GDM1 (cell line): ENCODE results near the gene LYPD8.
A peak's percentile ranks its signal among the peaks of the same experiment; 100 is the strongest.
"Not testable (repeated sequence)": the region's sequence is repeated elsewhere in the genome, so short reads cannot be mapped to it uniquely, and the experiment has no call there.

Experiments used
- DNase-seq: peaks from one replicate; lab custom pipeline; 2025; lab: John Stamatoyannopoulos, UW

LYPD8 gene, protein sequence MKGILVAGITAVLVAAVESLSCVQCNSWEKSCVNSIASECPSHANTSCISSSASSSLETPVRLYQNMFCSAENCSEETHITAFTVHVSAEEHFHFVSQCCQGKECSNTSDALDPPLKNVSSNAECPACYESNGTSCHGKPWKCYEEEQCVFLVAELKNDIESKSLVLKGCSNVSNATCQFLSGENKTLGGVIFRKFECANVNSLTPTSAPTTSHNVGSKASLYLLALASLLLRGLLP

DNA sequence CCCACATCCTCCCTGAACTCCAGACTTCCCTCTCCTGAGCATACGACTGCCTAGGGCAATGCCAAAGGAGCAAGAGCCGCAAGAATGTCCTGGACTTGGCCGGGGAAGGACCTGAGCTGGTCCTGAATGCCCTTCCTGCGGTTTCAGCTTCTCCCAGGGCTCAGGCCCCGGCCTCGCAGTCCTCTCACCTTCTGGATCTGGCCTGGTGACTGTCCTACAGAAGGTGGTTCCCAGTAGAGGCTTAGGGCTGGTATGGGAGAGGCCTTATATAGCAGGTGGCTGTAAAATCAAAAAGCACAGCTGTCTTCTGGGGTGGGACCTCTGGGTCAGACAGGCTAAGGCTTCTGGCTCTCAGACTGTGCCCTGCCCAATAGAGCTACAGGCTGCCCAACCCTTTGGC, at the start of gene LYPD8:
Gene LYPD8 (minus strand): TSS at position 243 of the 400 bp plus-strand sequence. CDS start 4,678 bp downstream, outside the sequence.
- no peak for DNase-seq

DNA sequence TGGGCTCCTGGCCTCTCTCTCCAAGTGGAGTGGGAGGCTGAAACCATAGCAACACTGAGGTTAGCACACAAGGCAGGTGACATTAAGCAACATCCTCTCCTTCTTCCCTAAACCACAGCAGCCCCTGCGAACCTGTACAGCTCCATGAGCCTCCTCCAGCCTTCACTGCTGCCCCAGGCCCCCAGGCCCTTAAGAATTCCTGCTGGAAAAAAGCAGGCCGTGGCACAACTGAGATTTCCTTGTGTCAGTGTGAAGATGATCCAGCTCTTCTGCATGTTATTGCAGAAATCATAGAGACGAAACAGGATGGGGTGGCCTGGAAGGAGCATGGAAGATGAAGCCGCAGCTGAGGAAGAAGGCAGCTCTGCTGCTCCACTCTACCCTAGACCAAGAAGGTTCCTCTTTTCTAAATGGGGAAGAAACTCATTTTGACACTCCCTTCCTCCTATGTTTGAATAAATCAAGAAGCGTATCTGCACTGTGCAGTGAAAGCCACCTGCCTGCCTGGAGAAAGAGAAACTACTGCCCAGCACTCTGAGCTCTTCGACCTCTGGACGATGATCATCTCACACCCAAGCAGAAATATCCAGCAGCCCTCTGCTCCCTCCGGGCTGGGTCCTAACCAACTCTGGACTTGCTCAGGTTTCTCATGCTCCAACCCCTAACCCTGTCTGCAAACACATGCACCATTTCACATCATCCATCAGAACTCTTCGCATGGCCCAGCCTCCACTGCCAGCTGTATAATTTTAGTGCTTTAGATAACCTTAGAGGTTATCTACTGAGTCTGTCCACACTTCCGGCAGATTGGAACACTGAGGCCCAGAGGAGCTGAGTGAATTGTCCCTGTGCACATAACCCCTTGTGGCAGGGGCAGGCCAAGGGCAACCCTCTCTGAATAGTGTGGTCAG, 49.5 kb upstream of the LYPD8 start:
- peak; percentile 78 for DNase-seq

DNA sequence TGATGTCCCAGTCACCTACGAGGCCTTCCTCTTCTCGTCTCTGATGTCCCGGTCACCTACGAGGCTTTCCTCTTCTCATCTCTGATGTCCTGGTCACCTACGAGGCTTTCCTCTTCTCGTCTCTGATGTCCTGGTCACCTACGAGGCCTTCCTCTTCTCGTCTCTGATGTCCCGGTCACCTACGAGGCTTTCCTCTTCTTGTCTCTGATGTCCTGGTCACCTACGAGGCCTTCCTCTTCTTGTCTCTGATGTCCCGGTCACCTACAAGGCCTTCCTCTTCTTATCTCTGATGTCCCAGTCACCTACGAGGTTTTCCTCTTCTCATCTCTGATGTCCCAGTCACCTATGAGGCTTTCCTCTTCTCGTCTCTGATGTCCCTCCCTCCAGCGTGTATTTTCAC, 47.9 kb upstream of the LYPD8 start:
- not testable (repeated sequence) for DNase-seq

DNA sequence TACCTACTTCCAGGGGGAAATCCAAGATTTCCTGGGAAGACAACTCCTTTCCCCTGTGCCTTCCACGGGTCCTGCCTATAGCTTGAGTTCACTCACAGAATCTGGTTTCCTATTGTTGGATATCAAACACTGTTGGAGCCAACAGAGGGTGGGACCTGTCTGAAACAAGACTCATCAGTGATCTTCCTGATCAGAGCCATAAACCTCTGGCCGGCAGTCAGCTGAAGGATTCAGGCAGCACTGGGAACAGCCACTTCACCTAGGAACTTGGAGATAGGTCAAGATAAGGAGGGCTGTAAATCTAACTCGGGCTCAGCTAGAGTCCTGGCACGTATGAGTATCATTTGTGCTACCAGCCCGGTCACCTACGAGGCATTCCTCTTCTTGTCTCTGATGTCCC, 46.9 kb upstream of the LYPD8 start:
- DNase-seq, result no peak

DNA sequence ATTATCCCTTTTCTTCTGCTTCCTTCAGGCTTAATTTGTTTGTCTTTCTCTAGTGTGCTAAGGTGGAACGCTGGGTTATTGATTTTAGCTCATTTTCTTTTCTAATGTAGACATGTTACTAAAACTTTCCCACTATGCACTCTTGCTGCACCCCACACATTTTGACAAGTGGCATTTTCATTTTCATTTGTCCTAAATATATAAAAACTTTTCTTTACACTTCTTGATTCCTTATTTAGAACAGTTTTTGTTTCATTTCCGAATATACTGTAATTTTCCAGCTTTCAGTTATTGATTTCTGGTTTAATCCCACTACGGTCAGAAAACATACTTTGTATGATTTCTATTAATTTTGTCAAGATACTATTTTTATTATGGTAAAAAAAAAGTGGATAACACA, 44.9 kb upstream of the LYPD8 start:
- DNase-seq, result no peak

DNA sequence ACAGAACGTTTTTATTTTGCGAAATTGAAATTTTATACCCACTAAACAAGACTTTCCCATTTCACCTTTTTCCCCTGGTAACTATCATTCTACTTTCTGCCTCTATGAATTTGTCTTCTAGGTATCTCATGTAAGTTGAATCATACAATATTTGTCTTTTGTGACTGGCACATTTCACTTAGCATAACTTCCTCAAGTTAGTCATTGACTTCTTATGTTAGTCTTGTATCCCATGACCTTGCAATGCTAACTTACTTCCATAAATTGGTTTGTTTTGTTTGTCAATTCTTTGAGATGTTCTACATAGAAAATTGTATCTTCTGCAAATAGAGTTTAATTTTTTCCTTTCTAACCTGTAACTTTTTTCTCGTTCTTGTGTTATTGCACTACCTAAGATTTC, 43.2 kb upstream of the LYPD8 start:
- DNase-seq, result no peak

DNA sequence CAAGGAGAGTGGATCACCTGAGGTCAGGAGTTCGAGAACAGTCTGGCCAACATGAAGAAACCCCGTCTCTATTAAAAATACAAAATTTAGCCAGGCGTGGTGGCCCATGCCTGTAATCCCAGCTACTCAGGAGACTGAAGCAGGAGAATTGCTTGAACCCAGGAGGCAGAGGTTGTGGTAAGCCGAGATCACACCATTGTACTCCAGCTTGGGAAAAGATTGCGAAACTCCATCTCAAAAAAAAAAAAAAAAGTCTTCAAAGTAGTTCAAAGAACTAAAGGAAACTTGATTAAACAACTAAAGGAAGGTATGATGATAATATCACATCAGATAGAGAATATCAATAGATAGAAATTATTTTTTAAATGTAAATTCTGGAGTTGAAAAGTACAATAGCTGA, 39.1 kb upstream of the LYPD8 start:
- DNase-seq, result not testable (repeated sequence)

DNA sequence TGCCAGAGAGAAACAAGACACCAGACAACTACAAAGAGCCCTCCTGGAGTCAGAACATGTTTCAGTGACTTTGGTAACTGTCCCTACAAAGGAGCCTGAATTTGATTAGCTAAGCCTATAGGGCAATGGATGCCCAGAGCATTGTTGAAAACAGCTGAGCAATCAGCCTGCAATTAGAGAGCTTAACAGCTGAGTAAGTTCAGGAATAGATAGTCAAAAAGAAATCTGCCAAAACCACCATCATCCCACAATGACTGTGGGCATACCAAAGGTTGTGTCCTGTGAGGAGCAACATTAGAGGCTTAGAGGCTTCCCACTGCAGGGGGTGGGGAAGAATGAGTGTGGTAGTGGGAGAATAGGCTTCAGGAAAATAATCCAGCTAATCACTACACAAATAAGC, 38.0 kb upstream of the LYPD8 start:
- DNase-seq, result no peak

DNA sequence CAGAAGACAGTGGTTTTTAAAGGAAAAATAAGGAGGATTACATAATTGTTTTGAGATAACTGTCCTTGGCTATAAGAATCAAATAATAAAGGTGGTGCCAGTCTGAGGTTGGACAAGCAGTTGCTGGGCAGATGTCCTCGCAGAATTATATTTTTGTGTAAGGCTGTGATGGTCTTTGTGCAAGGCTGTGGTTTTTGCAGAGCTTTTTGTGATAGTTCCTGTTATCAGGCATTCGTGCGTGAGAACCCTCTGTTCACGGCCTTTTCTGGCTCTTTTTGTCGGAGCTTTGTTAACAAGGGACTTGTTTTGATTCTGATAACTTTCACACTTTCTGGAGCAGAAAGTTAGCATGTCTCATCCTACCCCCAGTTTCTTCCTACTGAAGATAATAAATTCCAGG, 36.8 kb upstream of the LYPD8 start:
- no peak for DNase-seq

DNA sequence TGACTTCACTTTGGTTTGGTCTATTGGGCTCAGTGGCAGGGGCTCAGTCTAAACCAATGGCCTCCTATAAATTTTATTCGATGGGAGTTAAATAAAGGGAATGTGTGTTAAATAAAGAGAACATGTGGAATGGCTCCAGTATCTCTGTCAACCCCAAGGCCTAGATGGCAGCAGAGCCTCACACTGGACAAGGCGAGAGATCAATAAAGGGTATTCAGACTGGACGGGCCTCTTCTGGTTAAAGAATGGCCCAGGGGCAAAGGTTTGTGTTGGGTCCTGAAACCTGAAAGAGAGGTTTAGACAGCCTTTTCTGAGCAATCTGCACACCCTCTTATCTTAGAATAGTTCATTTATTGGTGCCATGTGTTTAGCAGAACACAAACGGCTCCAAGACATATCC, 35.5 kb upstream of the LYPD8 start:
- no peak for DNase-seq

DNA sequence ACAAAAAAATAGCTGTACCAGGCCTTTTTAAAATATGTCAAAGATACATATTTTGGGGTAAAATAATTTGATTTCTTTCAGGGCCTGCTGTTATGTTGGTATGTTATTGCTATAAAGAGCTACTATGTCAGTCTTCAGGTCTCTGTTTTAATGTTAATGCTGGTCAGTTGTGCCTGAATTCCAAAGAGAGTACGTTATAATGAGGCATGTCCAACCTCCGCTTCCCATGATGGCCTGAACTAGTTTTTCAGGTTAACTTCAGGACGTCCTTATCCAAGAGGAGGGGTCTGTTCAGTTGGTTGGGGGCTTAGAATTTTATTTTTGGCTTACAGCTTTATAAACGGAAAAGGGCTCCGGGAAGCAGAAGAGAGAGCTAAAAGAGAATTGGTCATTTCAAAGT, 34.9 kb upstream of the LYPD8 start:
- DNase-seq, result no peak

DNA sequence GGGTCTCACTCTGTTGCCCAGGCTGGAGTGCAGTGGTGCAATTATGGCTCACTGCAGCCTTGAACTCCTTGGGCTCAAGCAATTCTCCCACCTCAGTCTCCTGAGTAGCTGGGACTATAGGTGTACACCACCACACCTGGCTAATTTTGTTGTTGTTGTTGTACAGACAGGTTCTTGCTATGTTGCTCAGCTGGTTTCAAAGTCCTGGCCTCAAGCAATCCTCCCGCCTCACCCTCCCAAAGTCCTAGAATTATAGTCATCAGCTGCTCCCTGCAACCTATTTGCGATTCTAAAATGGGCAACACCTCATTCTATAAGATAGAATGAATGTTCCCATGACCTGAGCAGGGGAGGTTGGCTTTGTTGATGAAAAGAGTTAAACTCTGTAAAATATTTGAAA, 33.8 kb upstream of the LYPD8 start:
- not testable (repeated sequence) for DNase-seq

DNA sequence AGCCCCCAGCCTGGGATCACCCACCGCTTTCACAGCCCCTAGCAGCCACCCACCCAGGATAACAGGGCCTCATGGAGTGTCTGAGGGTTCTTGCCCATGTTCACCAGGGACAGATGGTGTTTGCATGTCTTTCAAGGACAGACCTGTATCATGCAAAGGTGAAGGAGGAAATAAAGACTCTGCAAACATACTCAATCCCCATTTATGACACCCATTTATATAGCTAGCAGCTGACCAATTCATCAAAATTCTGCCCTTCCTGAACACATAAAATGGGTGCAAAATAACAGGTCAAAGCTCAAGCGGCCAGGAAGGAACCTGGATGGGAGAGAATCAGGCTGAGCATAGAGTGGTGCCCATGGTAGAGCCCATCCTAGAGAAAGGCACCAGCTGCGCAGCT, 32.8 kb upstream of the LYPD8 start:
- DNase-seq, result no peak

DNA sequence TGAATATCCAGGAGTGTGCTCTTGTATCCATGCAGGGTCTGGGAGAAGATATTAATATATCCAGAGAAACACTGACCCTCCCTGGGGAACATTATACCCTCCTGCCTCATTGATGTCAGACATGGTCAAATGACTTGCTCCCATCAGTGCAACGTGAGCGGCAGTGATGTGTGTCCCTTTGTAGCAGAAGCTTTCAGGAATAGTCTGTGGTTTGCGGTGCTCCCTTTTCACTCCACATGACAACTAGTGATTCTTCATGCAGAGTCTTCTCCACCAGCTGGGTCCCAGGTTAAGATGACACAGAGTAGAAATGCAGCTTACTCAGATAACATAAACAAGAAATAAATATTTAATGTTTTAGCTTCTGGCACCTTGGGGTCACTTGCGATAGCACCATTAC, 31.9 kb upstream of the LYPD8 start:
- no peak for DNase-seq

DNA sequence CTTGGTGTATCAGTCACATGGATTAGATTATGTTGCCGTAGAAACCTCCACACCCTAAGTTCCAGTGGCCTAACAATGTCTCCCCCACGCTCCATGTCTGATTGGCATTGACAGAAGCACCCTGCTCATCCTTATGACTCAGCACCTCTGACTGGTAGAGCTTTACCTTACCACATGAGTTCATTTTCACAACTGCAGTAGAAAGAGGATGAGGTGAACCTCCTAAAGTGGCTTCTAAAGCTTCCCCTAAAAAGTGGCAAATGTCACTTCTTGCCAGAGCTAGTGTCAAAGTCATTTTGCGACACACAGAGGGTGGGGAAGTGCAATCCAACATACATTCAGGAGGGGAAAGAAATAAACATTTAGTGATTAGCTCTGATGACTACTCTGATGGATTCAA, 30.6 kb upstream of the LYPD8 start:
- DNase-seq, result no peak

DNA sequence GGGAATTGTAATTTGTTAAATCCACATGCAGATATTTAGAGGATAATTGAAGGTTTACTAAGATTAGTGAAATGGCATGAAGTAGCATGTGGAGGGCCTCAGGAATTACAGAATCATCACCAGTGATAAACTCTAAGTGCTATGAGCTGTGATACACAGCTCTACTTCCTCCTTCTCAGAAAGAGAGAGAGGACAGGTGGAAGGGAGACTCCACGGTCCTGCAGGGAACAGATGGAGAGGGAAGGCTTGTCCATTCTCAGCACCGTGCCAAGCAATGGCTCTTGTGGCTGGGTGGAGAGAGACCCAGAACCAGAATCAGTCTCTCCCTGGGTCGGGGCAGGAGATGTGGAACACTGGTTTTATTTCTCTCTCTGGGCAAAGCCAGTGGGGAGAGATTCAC, 27.8 kb upstream of the LYPD8 start:
- no peak for DNase-seq

DNA sequence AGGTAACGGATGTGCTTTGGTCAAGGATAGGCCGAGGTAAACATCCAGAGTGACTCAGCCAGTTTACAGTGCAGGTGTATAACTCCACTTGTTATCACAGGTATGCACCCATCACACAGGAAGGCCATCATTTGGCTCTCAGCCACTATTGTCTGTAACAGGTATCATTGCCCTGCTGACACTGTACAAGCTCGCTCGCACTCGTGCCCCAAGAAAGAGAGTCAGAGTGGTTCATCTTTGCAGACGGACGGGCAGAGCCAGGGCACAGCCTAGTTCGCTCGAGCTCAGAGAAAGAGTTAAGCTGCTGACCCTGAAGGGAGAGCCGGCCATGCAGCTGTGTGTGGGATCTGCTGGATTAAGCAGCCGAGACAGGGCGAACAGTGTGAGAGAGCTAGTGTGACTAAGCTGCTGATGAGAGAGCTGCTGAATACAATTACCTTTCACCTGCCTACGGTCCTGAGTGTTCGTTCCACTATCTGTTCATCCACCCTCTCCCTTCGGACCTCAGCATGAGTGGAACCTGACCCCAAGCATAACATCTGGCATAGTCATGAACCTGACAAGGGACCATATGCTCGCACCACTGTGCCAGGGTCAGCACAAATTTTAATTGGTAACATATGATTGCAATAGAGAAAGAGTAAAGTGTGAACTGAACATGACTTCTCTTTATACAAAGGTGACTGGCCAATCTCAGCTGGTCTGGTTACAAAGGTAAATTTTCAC, 27.0 kb upstream of the LYPD8 start:
- no peak for DNase-seq

DNA sequence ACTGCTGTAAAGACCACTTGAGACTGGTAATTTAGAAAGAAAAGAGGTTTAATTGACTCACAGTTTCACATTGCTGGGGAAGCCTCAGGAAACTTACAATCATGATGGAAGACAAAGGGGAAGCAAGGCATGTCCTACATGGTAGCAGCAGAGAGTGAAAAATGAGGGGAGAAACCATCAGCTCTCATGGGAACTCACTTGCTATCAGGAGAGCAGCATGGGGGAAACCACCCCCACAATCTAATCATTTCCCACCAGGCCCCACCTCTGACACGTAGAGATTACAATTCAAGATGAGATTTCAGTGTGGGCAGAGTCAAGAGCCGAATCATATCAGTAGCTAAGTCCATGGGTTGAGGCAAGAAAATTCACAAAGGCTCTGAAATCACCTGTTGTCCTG, 23.8 kb upstream of the LYPD8 start:
- no peak for DNase-seq

DNA sequence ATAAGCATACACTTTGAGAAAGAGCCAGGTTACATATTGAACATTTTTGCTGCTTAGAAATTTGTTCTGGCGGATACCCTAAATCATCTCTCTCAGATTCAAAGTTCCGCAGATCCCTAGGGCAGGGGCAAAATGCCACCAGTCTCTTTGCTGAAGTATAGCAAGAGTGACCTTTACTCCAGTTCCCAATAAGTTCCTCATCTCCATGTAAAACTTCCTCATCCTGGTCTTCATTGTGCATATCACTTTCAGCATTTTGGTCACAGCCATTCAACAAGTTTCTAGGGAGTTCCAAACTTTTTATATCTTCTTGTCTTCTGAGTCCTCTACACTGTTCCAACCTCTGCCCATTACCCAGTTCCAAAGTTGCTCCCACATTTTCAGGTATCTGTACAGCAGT, 23.3 kb upstream of the LYPD8 start:
- no peak for DNase-seq

DNA sequence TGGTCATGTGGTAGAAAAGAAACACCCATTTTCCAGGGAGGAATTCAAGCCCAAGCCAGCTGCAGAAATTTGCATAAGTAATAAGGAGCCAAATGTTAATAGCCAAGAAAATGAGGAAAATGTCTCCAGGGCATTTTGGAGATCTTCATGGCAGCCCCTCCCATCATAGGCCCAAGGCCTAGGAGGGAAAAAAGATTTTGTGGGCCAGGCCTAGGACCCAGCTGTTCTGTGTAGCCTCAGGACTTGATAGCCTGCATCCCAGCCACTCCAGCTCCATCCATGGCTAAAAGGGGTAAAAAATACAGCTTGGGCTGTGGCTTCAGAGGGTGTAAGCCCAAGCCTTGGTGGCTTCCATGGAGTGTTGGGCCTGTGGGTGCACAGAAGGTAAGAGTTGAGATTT, 21.4 kb upstream of the LYPD8 start:
- no peak for DNase-seq

DNA sequence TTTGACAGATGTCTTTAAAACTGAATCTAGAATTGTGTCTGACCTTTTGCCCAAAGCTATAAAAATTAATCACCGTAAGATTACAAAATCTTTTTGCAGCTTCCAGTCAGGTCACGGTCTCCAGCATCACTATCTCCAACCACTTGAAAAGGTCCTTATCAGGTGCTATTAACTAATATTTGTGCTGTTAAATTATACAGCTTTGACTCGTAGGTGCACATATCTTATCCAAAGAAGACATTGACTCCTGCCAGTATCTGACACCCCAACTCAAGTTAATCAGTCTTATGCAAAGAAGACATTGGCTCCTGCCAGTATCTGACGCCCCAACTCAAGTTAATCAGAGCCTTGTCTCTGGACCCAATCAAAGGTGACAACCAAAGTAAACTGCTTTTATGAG, 19.9 kb upstream of the LYPD8 start:
- no peak for DNase-seq

DNA sequence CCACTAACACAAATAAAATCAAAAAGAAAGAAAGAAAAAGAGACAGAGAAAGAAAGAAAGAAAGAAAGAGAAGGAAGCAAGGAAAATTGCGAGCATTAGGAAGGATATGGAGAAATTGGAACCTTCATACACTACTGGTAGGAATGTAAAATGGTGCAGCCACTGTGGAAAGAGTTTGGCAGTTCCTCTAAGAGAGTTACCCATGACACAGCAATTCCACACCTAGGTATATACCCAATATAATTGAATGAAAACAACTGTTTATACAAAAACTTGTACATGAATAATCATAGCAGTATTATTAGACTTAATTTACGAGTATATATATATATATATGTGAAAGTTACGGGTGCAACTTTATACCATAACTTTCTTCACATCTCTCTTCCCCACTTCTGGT, 4.1 kb upstream of the LYPD8 start:
- DNase-seq, result no peak

DNA sequence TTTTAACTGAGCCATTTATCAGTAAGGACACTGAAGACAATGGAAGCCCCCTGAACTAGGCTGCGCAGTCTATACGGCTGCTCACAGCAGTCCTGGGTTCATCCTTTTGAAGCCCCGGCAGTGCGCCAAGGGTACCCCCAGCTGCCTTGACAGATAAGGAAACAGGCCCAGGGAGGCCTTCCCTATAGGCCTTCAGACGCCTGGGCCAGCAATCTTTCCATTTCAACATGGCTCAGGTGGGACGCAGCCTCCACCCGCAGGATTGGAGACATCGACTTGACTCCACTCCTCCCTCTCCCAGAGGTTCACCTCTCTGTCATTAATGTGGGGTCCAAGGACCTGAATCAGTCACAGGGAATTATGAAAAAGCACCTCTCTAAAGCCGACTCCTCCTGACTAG, 2.8 kb upstream of the LYPD8 start:
- DNase-seq, result no peak
